ENCODE results near the gene GOLIM4. TPM values are rescaled to one million over a fixed set of nuclear protein-coding genes. Genes with fewer than 3 reads are reported as not detected.
"Not testable (repeated sequence)": the region's sequence is repeated elsewhere in the genome, so short reads cannot be mapped to it uniquely, and the experiment has no call there.

GOLIM4 gene
- total RNA-seq, 1 experiment from 2014 or later: 22.4 TPM

DNA sequence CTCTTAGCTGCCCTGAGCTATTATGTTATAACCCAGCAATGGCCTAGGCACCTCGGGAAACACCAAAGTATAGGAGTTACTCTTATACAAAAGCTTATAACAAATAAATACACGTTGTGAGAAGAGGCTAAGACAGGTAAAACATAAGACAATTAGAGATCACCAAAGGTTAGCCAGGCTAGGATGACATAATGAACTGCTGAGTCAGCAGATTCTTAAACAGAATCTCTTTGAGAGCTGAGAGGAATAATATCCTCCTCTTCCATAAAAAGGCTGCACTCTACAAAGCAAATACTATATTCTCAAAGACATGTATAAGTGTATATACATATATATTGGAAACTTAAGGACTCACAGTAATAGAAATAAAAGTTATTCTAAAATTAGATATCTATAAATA, 37.2 kb downstream of the GOLIM4 start:
- DNase-seq (ENCODE audit: low read depth): no peak
- in situ Hi-C loops (cut with HindIII; ENCODE audit: low pct_unique_long_range_greater_than_20kb, low sequenced_read_pairs): no loop called here

DNA sequence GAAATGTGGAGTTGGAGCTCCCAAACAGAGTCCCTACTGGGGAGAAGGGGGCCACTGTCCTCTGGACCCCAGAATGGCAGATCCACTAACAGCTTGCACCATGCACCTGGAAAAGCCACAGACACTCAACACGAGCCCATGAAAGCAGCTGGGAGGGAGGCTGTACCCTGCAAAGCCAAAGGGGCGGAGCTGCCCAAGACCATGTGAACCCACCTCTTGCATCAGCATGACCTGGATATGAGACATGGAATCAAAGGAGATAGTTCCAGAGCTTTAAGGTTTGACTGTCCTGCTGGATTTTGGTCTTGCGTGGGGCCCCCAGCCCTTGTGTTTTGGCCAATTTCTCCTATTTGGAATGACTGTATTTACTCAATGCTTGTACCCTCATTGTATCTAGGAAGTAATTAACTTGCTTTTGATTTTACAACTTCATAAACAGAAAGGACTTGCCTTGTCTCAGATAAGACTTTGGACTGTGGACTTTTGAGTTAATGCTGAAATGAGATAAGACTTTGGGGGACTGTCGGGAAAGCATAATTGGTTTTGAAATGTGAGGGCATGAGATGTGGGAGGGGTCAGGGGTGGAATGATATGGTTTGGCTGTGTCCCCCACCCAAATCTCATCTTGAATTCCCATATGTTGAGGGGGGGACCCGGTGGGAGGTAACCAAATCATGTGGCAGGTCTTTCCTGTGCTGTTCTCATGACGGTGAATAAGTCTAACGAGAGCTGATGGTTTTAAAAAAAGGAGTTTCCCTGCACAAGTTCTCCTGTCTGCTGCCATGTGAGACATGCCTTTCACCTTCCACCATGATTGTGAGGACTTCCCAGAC, 39.1 kb downstream of the GOLIM4 start:
- in situ Hi-C loops (cut with HindIII; ENCODE audit: low pct_unique_long_range_greater_than_20kb, low sequenced_read_pairs); DNase-seq (ENCODE audit: low read depth): not testable (repeated sequence)

DNA sequence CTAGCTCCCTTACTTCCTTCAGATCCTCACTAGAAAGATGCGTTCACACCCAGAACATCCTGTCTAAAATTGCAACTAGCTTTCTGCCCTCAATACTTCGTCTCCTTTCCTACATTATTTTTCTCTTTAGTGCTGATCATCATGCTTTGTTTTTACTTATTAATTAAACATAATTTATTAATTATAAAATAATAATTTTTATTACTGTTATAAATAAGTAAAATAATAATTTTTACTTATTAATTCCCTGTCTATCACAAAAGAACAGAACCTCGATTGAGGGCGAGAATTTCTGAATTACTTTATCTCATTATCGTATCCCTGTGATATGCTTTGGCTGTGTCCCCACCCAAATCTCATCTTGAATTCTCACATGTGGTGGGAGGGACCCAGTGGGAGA, 41.3 kb downstream of the GOLIM4 start:
- in situ Hi-C loops (cut with HindIII; ENCODE audit: low pct_unique_long_range_greater_than_20kb, low sequenced_read_pairs): no loop called here
- DNase-seq (ENCODE audit: low read depth): no peak

DNA sequence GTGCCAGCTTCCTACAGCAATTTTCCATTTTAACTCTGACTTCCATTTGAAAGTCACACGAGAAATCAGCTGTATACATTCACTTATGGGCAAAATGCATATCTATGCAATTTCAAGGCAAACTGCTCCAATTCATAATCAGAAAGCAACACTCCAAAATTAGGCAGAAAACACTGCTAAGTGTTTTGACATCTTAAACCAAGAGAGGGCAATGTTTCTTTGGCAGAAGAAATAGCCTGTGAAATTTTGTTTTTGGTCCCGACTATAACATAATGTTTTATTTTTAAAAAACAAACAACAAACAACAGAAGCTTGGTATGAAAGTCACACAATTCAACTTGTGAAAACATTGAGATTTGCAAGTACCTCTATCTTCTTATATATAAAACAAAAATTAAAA, 42.6 kb downstream of the GOLIM4 start:
- in situ Hi-C loops (cut with HindIII; ENCODE audit: low pct_unique_long_range_greater_than_20kb, low sequenced_read_pairs): no loop called here
- no peak for DNase-seq (ENCODE audit: low read depth)

DNA sequence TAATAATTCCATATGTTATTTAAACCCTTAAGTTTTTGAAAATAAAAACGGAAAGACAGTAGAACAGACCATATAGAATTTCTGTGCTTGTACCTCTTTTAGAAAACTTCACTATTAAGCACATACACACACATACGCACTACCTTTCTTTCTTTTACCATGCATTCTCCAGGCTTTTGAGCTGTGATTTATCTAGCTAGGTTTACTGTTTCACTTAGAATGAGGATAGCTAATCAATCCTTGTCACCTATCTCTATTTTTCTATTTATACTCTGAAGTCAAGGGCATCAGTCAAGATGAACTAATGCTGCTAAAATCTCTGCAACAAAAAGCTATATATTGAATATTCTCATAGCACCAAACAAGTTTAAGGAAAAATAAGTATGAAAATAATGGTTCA, 43.2 kb downstream of the GOLIM4 start:
- in situ Hi-C loops (cut with HindIII; ENCODE audit: low pct_unique_long_range_greater_than_20kb, low sequenced_read_pairs): no loop called here
- no peak for DNase-seq (ENCODE audit: low read depth)

DNA sequence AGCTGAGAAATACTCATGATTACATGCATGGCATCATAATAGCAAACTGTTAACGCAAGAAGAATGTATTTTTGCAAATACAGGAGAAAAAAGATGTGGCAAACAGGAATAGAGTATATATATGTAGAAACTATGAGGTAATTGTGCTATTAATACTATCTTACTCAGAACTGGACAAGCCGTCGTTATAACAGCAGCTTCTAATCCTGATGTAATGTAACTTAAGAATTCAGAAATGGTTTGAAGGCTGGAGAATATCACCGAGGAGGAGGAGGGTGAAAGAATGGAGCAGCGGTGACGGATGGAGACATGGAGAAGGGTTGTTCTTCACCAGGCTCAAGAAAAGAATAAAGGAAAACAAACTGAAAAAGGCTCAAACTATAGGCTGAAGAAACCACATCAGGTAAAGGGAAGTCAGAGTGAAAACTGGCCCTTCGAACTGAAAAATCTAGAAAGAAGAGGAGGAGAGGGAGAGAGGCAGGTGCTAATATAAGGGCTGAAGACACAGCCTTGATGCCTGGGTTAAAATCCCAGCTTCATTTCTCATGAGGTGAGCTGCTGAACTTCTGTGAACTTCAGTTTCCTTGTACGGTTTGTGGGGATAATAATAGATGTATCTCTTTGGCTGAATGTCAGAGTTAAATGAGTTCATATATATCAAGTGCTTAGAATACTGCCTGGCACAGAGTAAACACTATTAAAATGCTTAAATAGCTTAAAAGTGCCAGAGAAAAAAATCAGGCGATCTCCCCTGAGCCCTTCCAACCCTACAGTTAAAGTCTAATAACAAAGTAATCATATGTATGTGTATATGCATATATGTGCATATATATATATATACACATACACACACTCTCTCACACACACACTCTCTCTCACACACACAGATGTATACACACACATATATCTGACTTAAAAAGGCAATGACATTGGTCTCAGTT, 43.9 kb downstream of the GOLIM4 start:
- DNase-seq (ENCODE audit: low read depth): no peak
- in situ Hi-C loops (cut with HindIII; ENCODE audit: low pct_unique_long_range_greater_than_20kb, low sequenced_read_pairs): no loop called here

DNA sequence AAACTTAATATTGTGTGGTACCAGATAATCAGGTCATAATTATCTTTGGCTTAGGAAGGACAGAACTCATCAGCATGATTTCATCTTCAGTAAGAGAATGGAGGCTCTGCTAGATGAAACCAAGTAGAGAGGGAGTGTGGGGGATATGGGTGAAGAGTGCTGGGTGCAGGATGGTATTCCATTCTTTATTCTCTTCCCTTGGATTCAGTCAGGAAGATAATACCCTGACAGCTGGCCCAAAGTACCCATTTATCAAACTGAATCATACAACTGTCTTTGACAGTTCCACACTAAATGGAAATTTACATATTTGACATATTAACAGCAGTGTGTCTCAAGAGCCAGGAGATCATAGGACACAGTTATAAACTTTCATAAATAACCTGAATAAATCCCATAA, 44.7 kb downstream of the GOLIM4 start:
- DNase-seq (ENCODE audit: low read depth): no peak
- in situ Hi-C loops (cut with HindIII; ENCODE audit: low pct_unique_long_range_greater_than_20kb, low sequenced_read_pairs): no loop called here

DNA sequence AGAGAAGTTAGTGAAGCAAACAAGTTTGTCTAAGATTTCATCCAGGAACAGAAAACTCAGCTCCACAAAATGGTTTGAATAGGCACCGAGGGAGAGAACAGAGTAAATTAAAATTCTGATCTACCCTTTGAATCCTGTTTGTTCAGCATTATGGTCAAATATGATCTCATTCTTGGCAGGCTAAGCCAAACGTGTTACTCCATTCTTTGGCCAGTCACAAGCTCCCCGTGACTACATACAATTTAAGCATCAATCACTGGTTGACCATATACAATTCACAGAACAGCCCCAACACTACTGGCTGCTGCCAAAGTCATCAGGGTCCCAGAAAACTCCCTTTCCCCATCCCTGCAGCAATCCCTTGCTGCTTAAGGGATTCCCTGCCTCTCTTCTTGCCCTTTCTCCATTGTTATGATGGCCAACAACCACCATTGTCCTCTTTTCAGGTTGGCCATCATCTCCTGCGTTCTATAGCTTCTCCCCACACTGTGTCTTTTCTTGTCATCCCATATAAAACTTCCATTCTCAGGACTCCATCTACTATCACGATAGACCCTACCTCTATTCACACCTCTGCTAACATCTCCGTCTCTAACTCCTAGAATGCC, 46.3 kb downstream of the GOLIM4 start:
- in situ Hi-C loops (cut with HindIII; ENCODE audit: low pct_unique_long_range_greater_than_20kb, low sequenced_read_pairs): loop anchor here (25.0 kb wide), 1 partner anchor 88 kb away; no protein-coding TSS in a partner anchor
- no peak for DNase-seq (ENCODE audit: low read depth)

DNA sequence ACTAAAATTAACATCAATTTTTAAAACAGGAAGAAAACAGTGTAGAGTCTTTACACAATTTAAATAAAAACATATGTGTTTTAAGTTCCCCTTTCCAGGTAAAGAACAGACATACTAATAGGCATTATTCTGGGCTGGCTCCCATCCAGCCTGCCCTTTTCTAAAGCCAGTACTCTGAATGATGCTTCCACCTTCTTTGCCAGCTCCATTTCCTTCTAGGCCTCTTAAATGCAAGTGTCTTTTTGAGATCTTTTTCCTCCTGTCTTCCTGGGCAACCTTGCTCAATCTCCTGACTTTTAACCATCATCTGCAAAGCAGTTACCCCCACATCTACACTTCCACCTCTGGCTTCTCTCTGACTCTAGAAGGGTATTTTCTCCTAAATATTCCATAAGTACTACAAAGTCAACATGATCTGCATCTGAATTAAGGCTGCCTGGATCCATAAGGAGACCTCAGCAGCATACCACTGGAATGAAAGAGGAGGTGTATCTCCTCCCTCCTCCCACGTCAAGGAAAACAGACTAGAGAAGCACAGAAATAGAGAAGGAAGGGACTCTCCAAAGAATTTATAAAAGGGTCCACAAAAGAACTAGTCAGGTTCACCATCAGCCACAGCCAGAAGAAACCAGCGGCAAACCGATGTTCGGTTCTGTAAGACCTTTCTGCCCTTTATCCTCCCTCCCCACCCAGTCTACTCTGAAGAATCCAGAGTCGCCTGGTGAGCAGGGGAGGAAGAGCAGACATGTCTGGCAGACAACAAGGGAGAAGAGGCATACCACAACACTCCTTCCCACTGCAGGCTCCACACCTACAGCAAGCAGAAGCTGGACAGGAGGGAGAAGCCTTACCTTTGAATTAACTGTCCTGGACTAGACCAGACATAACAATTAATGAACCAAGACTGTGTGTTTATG, 47.1 kb downstream of the GOLIM4 start:
- DNase-seq (ENCODE audit: low read depth): no peak
- in situ Hi-C loops (cut with HindIII; ENCODE audit: low pct_unique_long_range_greater_than_20kb, low sequenced_read_pairs): loop anchor here (25.0 kb wide), 1 partner anchor 89 kb away; no protein-coding TSS in a partner anchor

DNA sequence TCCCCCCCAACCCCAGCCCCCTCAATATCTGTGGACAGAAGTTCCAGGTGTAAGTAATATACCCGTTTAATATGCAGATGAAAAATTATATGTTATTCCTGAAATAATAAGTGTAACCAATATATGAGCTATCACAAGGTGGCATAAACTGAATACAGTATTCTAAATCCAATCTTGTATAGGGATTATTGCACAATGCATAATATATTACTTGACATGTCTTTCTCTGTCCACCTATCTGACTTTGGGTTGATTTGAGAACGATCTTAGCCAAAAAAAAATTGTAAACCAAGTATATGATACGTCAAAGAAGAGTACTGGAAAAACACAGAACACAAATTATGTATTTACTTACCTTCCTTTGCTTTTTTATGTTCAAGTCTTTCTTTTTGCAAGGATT, 47.8 kb downstream of the GOLIM4 start:
- DNase-seq (ENCODE audit: low read depth): no peak
- in situ Hi-C loops (cut with HindIII; ENCODE audit: low pct_unique_long_range_greater_than_20kb, low sequenced_read_pairs): loop anchor here (25.0 kb wide), 1 partner anchor 89 kb away; no protein-coding TSS in a partner anchor

DNA sequence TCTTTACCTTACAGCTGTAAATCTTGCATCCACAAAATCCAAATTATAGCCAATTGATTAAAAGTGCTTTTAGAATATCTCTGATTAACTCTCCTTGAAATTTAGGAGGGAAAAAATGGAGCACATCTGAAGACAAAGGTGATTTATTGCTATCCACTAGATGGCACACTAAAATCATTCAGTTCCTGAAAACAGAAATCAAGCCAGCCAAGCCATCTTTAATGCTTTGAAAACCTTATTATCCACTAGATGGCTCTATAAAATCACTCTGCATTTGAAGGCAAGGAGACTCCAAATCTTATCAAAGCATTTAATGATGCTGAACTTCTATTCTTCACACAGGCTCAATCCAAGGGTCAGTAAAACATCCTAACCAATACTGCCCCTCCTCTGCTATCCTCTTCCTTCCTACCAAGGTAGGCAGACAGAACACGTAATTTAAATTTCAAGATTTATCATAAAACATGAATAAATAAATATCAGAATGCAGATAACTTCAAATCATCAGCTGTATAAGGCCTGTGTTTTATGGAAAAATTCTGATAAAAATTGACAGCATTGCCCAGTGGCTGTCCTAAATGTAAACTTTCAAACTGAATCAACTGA, 48.4 kb downstream of the GOLIM4 start:
- in situ Hi-C loops (cut with HindIII; ENCODE audit: low pct_unique_long_range_greater_than_20kb, low sequenced_read_pairs): loop anchor here (25.0 kb wide), 1 partner anchor 90 kb away; no protein-coding TSS in a partner anchor

DNA sequence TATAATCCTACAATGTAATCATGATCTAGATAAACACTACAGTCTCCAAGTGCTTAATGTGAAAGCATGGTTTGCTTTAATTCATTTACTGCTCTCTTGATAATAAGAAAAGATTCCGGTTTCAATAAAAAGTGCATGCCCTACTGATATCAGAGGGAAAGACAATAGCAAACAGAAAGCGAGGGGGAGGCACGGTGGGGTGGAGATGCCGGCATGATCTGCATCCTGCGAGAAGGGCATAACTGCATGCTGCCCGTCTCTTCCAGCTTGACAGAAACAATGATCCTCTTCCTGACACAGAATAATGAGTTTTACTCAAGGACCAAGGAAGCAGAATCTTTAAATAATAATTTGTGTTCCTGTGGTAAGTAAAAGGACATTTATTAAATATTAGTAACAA, 51.7 kb downstream of the GOLIM4 start:
- no peak for DNase-seq (ENCODE audit: low read depth)
- in situ Hi-C loops (cut with HindIII; ENCODE audit: low pct_unique_long_range_greater_than_20kb, low sequenced_read_pairs): loop anchor here (25.0 kb wide), 1 partner anchor 93 kb away; no protein-coding TSS in a partner anchor

More for the DNA sequence above, 48.4 kb downstream of the GOLIM4 start:
- peak; percentile 77 for DNase-seq (ENCODE audit: low read depth)

DNA sequence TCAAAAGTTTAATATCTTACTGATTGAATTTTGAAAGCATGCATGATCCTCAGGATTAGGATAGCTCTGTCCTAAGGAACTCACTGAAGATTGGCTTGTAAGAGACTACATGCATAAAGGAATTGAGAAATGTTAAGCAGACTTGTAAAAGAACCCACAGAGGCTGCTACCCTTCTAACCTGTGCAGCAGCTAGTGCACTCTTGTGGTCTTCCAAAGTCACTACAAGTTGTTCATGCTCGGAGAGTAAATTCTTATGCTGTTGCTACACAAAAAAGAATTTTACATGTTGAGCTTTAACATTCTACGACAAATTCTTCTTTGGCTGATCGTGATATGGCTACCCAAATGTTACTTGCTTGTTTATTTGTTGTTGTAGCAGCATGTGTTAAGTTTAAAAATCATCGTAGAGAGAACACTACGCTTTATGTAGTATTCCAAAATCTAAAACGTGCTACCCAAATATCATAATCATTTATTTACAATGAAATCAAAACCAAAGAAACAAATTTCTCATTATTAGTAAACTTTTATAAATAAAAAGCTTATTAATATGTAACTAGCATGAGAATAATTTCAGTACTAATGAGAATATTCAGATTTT, 55.0 kb downstream of the GOLIM4 start:
- DNase-seq (ENCODE audit: low read depth): peak; percentile 29
- in situ Hi-C loops (cut with HindIII; ENCODE audit: low pct_unique_long_range_greater_than_20kb, low sequenced_read_pairs): loop anchor here (25.0 kb wide), 1 partner anchor 97 kb away; no protein-coding TSS in a partner anchor

DNA sequence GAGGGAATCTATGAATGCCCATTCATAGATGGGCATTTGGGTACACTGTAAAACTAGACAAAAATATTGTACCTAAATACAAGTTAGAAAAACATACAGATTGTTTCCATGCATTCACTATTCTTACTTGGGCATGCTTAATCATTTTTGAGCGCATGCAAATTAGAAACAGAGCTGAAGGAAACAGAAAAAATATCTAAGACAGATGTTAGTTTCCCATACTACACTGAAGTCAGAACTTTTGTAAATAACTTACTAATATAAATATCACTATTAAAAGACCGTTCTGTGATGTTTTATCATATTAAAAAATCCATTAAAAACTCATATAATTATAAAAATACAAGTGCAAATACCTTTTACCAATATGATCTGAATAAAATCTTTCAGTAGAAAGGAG, 58.7 kb downstream of the GOLIM4 start:
- no peak for DNase-seq (ENCODE audit: low read depth)
- in situ Hi-C loops (cut with HindIII; ENCODE audit: low pct_unique_long_range_greater_than_20kb, low sequenced_read_pairs): loop anchor here (25.0 kb wide), 1 partner anchor 100 kb away; no protein-coding TSS in a partner anchor

DNA sequence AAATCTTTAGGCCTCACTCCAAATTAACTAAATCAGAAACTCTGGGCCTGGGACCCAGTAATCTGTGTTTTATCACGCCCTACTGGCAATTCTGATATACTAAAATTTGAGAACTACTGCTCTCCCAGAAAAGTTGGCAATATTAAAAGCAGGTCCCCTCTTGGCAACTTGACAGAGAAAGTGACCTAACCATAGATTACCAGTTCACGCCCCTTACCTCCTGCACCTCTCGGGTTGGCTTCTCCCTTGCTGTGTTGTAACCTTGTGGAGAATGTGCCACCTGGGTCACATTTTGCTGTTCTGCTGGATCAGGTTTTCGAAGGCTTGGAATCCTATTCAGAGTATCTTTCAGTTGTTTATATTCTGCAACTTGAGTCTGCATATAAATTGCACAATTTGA, 59.1 kb downstream of the GOLIM4 start:
- DNase-seq (ENCODE audit: low read depth): no peak
- in situ Hi-C loops (cut with HindIII; ENCODE audit: low pct_unique_long_range_greater_than_20kb, low sequenced_read_pairs): loop anchor here (25.0 kb wide), 1 partner anchor 101 kb away; no protein-coding TSS in a partner anchor

DNA sequence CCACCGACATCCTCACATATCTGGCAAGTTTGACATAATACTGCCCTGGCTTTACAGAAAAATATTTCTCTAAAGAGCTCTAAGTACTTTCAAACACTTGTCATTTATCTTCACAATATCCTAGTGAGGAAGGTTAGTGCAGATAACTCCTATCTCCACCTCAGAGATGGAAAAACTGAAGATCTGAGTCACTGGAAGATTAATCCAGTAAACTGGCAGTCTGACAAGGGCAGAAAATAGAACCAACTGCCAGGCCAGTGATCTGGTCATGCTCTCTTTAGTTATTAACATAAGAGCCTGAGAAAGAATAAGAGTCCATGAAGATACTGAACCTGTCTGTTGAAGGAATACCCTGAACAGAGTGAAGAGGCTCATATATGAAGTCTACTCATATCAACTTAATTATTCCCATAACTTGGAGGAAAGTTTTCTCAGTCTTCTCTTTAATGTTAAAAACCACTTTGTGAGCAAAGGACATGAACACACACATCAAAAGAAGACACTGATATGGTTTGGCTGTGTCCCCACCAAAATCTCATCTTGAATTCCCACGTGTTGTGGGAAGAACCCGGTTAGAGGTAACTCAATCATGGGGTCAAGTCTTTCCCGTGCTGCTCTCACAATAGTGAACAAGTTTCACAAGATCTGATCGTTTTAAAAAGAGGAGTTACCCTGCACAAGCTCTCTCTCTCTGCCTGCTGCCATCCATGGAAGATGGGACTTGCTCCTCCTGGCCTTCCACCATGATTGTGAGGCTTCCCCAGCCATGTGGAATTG, 61.4 kb downstream of the GOLIM4 start:
- DNase-seq (ENCODE audit: low read depth): peak; percentile 8
- in situ Hi-C loops (cut with HindIII; ENCODE audit: low pct_unique_long_range_greater_than_20kb, low sequenced_read_pairs): loop anchor here (25.0 kb wide), 1 partner anchor 103 kb away; no protein-coding TSS in a partner anchor
